H1 (cell line): ENCODE results near the gene STAP2.

Source experiments
- CEBPB ChIP-seq: IDR thresholded peaks from 2 replicates; pipeline ENCODE4 v1.6.1; 2012; ENCODE audit warnings: low read depth, low read length
- EGR1 ChIP-seq: IDR thresholded peaks from 2 replicates; pipeline ENCODE4 v1.6.1; 2011; ENCODE audit warnings: low read depth, low read length, borderline replicate concordance
- EZH2 ChIP-seq: fragments of 200-600 bp; sonication (generic); IDR thresholded peaks from 2 replicates; pipeline ENCODE4 v1.7.1; 2012; ENCODE audit warnings: low read depth, mild to moderate bottlenecking, moderate library complexity, low read length, inconsistent platforms; ENCODE audit not compliant: severe bottlenecking
- HDAC2 ChIP-seq, 2 experiments: fragments of 300-600 bp in 1 of 2; sonication (generic) in 1 of 2; IDR thresholded peaks; 2 replicates each; pipeline ENCODE4 v1.6.1; 2011 to 2012; ENCODE audit warnings: low read depth in 2 of 2, low read length in 2 of 2, mild to moderate bottlenecking in 2 of 2, moderate library complexity in 2 of 2, borderline replicate concordance in 1 of 2, inconsistent platforms in 1 of 2
- POLR2A ChIP-seq, 2 experiments: IDR thresholded peaks; 1 replicate in 1 of 2; 2 replicates in 1 of 2; pipeline ENCODE4 v1.6.1; 2011; ENCODE audit warnings: low read depth in 2 of 2, low read length in 2 of 2, mild to moderate bottlenecking in 2 of 2; ENCODE audit errors: control extremely low read depth in 1 of 2
- POLR2AphosphoS5 ChIP-seq: IDR thresholded peaks from 2 replicates; pipeline ENCODE4 v1.6.1; 2011; ENCODE audit warnings: low read depth, low read length
- RAD21 ChIP-seq, 2 experiments: IDR thresholded peaks in 1 of 2; conservative IDR thresholded peaks in 1 of 2; 2 replicates each; pipeline ENCODE4 v1.6.1; 2011; ENCODE audit warnings: low read depth in 2 of 2, low read length in 2 of 2, improper control_type of control experiment in 1 of 2, inconsistent platforms in 1 of 2, mild to moderate bottlenecking in 1 of 2, moderate library complexity in 1 of 2
- RBBP5 ChIP-seq: IDR thresholded peaks from 2 replicates; pipeline ENCODE4 v1.7.1; 2012; ENCODE audit warnings: low read depth, mild to moderate bottlenecking, inconsistent platforms, low read length, moderate library complexity, borderline replicate concordance
- SP2 ChIP-seq: IDR thresholded peaks from 2 replicates; pipeline ENCODE4 v1.6.1; 2012; ENCODE audit warnings: mild to moderate bottlenecking, low read length, inconsistent platforms
- ZNF274 ChIP-seq: IDR thresholded peaks from 2 replicates; pipeline ENCODE4 v1.7.0; 2012; ENCODE audit warnings: low read length, borderline replicate concordance; ENCODE audit errors: extremely low read depth
- TF ChIP-seq, protein P1 (sequence below), 3 experiments: IDR thresholded peaks; 1 replicate in 2 of 3; 2 replicates in 1 of 3; pipeline versions ENCODE4 v1.5.1 to v1.6.1; 2011; ENCODE audit warnings: low read length in 3 of 3, mild to moderate bottlenecking in 3 of 3, inconsistent platforms in 2 of 3, low read depth in 1 of 3, moderate library complexity in 1 of 3; ENCODE audit not compliant: insufficient read depth in 1 of 3; ENCODE audit errors: control extremely low read depth in 1 of 3

DNA sequence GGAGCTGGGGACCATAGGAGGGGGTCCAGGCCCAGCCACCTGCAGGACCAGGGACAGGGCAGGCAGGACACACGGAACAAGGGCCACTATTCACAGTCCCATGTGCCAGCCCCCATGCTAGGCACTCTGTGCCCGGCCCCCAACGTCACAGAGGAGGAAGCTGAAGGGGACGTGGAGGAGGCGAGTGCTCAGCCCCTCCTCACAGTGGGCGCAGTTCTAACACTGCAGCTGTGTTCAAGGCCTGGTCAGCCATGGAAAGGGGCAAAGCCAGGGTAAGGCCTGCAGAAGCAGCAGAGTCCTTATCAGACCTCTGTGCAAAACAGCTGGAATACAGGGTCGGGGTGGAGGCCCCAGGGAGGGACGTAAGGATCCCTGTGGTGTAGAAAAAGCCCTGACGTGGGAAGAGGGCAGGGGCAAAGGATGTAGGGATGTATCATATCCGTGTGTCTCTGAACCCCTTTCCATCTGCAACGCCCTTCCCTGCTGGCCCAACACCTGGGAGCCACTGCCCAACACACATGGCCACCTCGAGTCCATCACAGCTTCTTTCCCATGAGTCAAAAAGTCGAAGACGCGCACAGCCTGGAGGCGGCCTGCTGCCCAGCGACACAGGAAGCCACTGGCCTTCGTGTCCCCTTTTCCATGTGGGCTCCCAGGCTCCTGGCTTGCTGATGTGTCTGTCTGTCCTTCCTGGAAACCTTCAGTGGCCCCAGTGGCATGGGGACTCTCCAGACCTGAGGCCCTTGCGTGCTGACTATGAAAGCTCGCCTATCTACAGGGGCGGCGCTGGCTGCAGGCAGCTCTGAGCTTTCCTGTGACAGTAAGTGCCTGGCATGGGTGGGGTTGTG, 33.8 kb upstream of the STAP2 start:
- TF ChIP-seq CEBPB (no peak), POLR2A (IDR thresholded peaks at IDR 0.05; ENCODE audit: control extremely low read depth in 1 of 2, low read depth in 2 of 2, low read length in 2 of 2) (no peak), POLR2AphosphoS5 (no peak), EGR1 (no peak), HDAC2 (IDR thresholded peaks at IDR 0.05; ENCODE audit: borderline replicate concordance in 1 of 2, low read depth in 2 of 2, low read length in 2 of 2) (no peak), EZH2 (no peak), ZNF274 (no peak), RAD21 (IDR thresholded peaks at IDR 0.05 in 1 of 2, conservative IDR thresholded peaks at IDR 0.05 in 1 of 2; ENCODE audit: low read depth in 2 of 2, low read length in 2 of 2) (no peak), RBBP5 (no peak), SP2 (no peak)
- TF ChIP-seq, protein P1, sequence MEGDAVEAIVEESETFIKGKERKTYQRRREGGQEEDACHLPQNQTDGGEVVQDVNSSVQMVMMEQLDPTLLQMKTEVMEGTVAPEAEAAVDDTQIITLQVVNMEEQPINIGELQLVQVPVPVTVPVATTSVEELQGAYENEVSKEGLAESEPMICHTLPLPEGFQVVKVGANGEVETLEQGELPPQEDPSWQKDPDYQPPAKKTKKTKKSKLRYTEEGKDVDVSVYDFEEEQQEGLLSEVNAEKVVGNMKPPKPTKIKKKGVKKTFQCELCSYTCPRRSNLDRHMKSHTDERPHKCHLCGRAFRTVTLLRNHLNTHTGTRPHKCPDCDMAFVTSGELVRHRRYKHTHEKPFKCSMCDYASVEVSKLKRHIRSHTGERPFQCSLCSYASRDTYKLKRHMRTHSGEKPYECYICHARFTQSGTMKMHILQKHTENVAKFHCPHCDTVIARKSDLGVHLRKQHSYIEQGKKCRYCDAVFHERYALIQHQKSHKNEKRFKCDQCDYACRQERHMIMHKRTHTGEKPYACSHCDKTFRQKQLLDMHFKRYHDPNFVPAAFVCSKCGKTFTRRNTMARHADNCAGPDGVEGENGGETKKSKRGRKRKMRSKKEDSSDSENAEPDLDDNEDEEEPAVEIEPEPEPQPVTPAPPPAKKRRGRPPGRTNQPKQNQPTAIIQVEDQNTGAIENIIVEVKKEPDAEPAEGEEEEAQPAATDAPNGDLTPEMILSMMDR (IDR thresholded peaks at IDR 0.05; ENCODE audit: control extremely low read depth in 1 of 3, insufficient read depth in 1 of 3, low read depth in 1 of 3, low read length in 3 of 3) = no peak
